T-helper 2 cell treated with Interferon-gamma antibody and Interleukin-4, amounts not matched to agents 100 ng/mL and 5 ng/mL, for 36 hours (primary cell): Measurements from ENCODE around the gene PLCXD3. TPM values are rescaled to one million over a fixed set of nuclear protein-coding genes. Genes with fewer than 3 reads are reported as not detected.

Source experiments
- intact Hi-C: fragments of 100-400 bp; cut with micrococcal nuclease; formaldehyde crosslinking; loops from one replicate; pipeline ENCODE4 v1.15.1; 2023
- total RNA-seq: library from RNA; stranded (reverse); gene quantifications from 2 replicates; pipeline ENCODE4 v1.2.3, GENCODE V29; 2022

Gene PLCXD3
- total RNA-seq, 1 donor from 2014 or later, result not detected

- intact Hi-C loops, result no loop called here
Measured at GRCh38 chr5:41289970-41290464, 220.4 kb downstream of the PLCXD3 start.

DNA sequence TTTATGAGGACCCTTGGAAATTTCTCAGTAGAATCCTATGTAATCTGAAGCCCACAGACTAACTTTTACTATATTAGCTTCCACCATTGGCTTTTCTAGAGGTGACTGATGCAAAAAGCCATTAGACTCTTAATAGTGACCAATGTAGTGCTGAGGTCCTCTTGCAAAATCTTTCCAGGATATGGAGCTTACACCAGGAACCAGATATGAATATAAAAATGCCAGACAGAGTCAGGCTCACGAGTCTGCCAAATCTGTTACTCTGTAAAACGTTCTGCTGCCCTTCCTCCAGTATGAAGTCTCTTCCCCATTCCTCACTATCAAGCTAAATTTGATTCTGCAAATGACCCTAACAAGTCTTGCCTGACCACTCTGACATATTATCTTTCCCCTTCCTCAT, 223.7 kb downstream of the PLCXD3 start:
- intact Hi-C loops, result no loop called here

DNA sequence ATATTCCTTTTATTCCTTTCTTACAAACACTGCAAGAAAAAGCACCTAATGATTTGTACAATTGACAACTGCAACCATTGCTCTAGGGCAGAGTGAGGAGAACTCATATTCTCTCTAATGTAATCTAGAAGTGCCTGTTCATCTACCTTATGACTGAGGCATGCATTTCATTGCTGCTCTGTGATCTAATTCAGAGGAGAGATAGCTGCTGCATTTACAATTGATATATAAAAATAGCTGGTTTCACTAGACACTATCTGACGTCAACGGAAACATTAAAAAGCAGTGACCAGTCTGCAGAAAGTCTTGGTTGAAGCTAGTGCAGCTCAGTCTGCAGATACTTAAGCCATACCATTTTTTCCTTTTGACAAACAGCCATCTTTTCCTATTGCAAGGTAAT, 224.2 kb downstream of the PLCXD3 start:
- intact Hi-C loops, result no loop called here

GRCh38 chr5:41284938-41285337, 225.5 kb downstream of the PLCXD3 start:
- intact Hi-C loops, result no loop called here

GRCh38 chr5:41281215-41281810, 229.1 kb downstream of the PLCXD3 start:
- intact Hi-C loops, result no loop called here

DNA sequence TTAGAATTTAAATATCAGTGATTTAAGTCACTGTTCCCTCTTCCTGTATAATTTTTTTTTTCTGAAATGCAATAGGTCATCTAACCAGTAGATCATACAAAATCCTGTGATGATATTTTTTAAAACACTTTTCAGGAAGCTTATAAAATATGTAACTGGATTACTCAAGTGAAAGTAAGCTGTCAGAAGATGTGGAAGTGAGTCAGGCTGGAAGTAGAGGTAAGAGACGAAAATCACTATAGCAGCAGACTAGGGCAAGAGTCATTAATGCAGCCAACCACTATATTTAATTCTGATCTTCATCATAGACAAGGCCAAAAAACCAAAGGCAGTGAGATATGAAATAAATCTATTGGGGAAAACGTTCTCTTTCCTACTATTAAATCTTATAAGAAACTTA, 231.4 kb downstream of the PLCXD3 start:
- intact Hi-C loops, result no loop called here

DNA sequence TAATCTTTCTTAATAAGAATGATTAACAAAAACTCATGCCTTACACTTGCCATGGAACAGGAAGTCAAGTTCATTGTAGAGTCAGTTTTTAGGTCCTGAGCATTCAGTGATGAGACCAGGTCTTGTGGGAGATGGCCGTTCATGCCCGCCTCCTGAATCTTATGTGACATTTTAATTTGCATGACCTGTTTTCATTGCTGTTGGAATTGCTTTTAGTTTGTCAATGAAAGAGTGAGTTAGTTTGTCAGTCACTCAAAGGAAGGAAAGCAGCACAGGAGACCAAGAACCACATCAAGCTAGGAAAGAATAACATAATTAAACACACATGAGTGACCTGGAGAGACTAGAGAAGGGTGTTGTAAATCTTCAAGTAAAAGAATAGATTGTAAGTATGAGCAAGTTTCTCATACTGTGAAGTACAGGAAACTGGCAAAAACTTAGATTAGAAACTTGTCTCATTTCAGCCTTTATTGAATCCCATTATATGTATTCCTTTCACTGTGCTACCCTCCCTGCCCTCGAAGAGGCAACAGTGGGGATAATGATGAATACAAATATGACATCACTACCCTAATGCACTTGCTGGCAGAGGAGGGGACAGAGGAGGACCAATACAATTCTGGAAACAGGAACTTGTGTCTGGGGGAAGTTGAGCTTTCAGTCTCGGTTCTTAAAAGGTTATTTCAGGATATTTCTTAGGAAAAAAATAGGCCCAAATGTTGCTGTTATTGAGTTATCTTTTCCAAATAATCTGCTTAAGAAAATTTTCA, 232.7 kb downstream of the PLCXD3 start:
- intact Hi-C loops, result no loop called here

DNA sequence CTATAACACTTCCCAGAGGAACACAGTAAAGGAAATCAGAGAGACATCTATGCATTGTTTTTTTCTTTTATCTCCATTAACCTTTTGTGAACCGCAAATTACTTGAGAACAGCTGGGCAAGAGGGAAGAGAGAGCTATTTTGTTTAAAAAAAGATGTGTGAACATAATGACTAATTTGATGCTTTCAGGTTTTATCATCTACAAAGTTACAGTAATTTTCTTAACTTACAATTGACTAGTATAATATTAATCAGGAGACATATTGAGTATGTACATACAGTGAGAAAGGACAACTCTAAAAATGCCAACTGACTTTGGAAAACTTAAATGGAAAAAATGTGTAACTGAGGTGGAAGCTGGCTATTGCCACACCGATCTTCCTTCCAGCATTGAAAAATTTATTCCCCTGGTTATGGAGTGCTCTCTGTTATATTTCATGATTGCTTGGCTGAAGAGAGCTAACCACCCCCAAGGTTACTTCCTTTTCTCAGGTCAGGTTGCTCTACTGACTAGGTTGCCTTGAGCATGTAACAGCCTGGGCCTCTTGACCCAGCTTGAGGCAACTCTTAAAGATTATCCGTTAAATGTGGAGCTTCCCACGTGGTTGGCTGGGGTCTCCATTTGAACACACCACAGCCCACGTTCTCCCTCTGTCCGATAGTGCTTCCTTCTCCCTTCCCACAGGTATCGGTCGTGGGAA, 234.4 kb downstream of the PLCXD3 start:
- intact Hi-C loops, result no loop called here

DNA sequence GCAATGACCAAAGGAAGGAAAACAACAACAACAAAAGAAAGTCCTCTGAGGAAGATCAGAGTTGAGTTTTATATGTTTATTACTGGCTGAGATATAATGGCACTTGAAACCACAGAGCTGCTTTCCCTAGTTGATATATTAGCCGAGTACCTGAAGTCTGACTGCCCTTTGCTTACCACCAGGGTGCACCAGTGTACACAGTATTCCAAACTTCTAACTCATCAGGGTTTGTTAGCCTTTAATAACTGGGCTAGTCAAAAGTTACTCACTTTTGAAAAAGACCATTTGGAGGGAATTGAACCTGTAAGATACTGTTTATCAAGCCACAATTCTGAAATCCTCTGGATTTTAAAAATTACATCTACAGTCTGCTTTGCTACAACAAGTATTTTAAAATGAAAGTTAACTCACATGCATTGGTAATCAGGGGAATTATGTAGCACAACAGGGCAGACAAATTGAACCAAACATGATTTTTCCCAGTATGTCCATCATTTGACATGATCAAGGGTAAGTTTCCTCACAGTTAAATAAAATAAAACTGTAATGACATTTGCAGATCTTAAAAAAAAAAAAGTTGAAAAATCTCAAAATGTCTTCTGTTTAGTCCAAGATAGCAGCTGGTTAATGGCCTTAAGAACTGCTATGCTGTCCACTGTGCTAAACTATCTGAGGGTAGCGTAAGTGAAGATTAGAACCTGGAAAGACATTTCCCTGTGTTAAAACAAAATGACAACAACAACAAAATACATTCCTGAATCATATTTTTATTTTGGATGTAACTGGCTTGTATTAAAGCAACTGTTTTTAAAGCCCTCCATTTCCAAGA, 239.8 kb downstream of the PLCXD3 start:
- intact Hi-C loops, result loop anchor here (2.0 kb wide), 1 partner anchor 572 kb away; no protein-coding TSS in a partner anchor

DNA sequence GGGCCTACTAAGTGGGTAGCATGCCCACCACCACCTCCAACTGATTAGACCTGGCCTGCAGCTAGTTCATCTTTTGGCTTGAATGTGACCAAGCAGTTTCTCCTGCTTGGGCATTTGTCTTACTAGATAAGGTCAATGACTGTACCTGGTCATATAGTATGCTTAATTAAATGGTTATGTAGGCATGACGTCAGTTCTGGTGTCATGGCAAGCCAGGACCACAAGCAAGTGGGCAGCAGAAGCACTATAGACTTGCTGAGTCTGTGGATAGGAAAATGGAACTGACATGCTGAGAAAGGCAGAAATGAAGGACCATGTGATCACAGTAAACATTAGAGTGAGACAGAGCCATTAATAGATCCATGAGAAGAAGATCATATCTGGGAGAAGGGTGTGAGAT, 241.5 kb downstream of the PLCXD3 start:
- intact Hi-C loops, result no loop called here

- intact Hi-C loops, result no loop called here
Measured at GRCh38 chr5:41266377-41266776, 244.0 kb downstream of the PLCXD3 start.

GRCh38 chr5:41264019-41264418, 246.4 kb downstream of the PLCXD3 start:
- intact Hi-C loops, result no loop called here

- intact Hi-C loops, result no loop called here
Measured at GRCh38 chr5:41263335-41263734, 247.1 kb downstream of the PLCXD3 start.
